SK-N-SH (cell line): Measurements from ENCODE around the gene ATP6V1G3. TPM values are rescaled to one million over a fixed set of nuclear protein-coding genes. Genes with fewer than 3 reads are reported as not detected.

Source experiments
- CTCF ChIA-PET: fragments of 300-600, 350-600 bp; formaldehyde crosslinking; extraction: SDS; loops from one replicate; lab custom pipeline; 2021; lab: Yijun Ruan, JAX
- POLR2A ChIA-PET: fragments of 350-600 bp; sonication (Branson Sonifier 250); formaldehyde crosslinking; extraction: SDS; loops from one replicate; lab custom pipeline; 2020; ENCODE audit warnings: antibody characterized with exemption, inconsistent platforms; lab: Yijun Ruan, JAX
- DNase-seq: peaks from one replicate; pipeline ENCODE4 v3.0.0; 2012
- H2AFZ ChIP-seq: fragments of 200-600 bp; sonication (generic); 2 replicates; pipeline ENCODE4 v1.8.1; 2016; ENCODE audit warnings: antibody characterized with exemption, mild to moderate bottlenecking, low read depth
- H3F3A ChIP-seq: fragments of 200-600 bp; sonication (generic); replicated peaks from 2 replicates; pipeline ENCODE3; 2016; ENCODE audit warnings: antibody characterized with exemption, mild to moderate bottlenecking; ENCODE audit not compliant: insufficient read depth
- H3K27ac ChIP-seq, 2 experiments: fragments of 200-500 bp in 1 of 2; fragments of 200-600 bp in 1 of 2; sonication (Bioruptor generic) in 1 of 2; sonication (generic), shearing (Covaris generic) in 1 of 2; 2 replicates each; pipeline versions ENCODE4 v1.5.1 to v1.6.1; 2014 to 2016; ENCODE audit warnings: low read depth in 2 of 2, inconsistent platforms in 1 of 2, low read length in 1 of 2, mild to moderate bottlenecking in 1 of 2, mixed read lengths in 1 of 2
- H3K27me3 ChIP-seq: fragments of 200-600 bp; sonication (generic), shearing (Covaris generic); 2 replicates; pipeline ENCODE4 v1.6.1; 2016; ENCODE audit warnings: mixed run types; ENCODE audit not compliant: insufficient read depth
- H3K36me3 ChIP-seq, 2 experiments: fragments of 200-500 bp in 1 of 2; fragments of 200-600 bp in 1 of 2; sonication (Bioruptor generic) in 1 of 2; sonication (generic) in 1 of 2; replicated peaks in 1 of 2; 2 replicates each; pipeline versions ENCODE3 to v1.5.1; 2014 to 2016; ENCODE audit warnings: low read length in 1 of 2, mild to moderate bottlenecking in 1 of 2; ENCODE audit not compliant: insufficient read depth in 2 of 2, control insufficient read depth in 1 of 2
- H3K4me1 ChIP-seq, 2 experiments: fragments of 200-500 bp in 1 of 2; fragments of 200-600 bp in 1 of 2; sonication (Bioruptor generic) in 1 of 2; sonication (generic), shearing (Covaris generic) in 1 of 2; 2 replicates each; pipeline versions ENCODE4 v1.5.1 to v1.6.1; 2014 to 2016; ENCODE audit warnings: low read depth in 1 of 2, low read length in 1 of 2, mixed run types in 1 of 2; ENCODE audit not compliant: insufficient read depth in 2 of 2, control insufficient read depth in 1 of 2
- H3K4me2 ChIP-seq: fragments of 200-600 bp; sonication (generic), shearing (Covaris generic); 2 replicates; pipeline ENCODE4 v1.6.1; 2017; ENCODE audit warnings: mixed run types
- H3K4me3 ChIP-seq, 2 experiments: fragments of 200-500 bp in 1 of 2; fragments of 200-600 bp in 1 of 2; sonication (Bioruptor generic) in 1 of 2; sonication (generic), shearing (Covaris generic) in 1 of 2; 2 replicates each; pipeline versions ENCODE4 v1.5.1 to v1.8.1; 2014 to 2016; ENCODE audit warnings: low read depth in 2 of 2, inconsistent platforms in 1 of 2, low read length in 1 of 2, mild to moderate bottlenecking in 1 of 2, mixed read lengths in 1 of 2, moderate library complexity in 1 of 2
- H3K79me2 ChIP-seq: fragments of 200-600 bp; sonication (generic); 2 replicates; pipeline ENCODE4 v1.8.1; 2017; ENCODE audit warnings: mild to moderate bottlenecking; ENCODE audit not compliant: insufficient read depth
- H3K9ac ChIP-seq: fragments of 200-600 bp; sonication (generic); 2 replicates; pipeline ENCODE4 v1.6.1; 2017; ENCODE audit warnings: mixed run types
- H3K9me2 ChIP-seq: fragments of 200-600 bp; sonication (generic); 2 replicates; pipeline ENCODE4 v1.6.1; 2017; ENCODE audit warnings: mixed run types
- H3K9me3 ChIP-seq: fragments of 200-600 bp; sonication (generic); 2 replicates; pipeline ENCODE4 v1.6.1; 2017; ENCODE audit warnings: mixed run types, mild to moderate bottlenecking, moderate library complexity
- H4K20me1 ChIP-seq: fragments of 200-600 bp; sonication (generic); 2 replicates; pipeline ENCODE4 v1.6.1; 2017; ENCODE audit warnings: mild to moderate bottlenecking, mixed run types; ENCODE audit not compliant: insufficient read depth
- CHD2 ChIP-seq: fragments of 150-350 bp; IDR thresholded peaks from 2 replicates; pipeline ENCODE4 v1.6.1; 2018; ENCODE audit warnings: low read length; ENCODE audit not compliant: partially characterized antibody
- CTCF ChIP-seq: fragments of 200-600 bp; sonication (generic); IDR thresholded peaks from 2 replicates; pipeline ENCODE4 v1.6.1; 2017; ENCODE audit warnings: antibody characterized with exemption, mild to moderate bottlenecking, moderate library complexity
- EP300 ChIP-seq, 2 experiments: IDR thresholded peaks; 2 replicates each; pipeline versions ENCODE4 v1.4.0 to v1.6.1; 2012; ENCODE audit warnings: borderline replicate concordance in 1 of 2, low read depth in 1 of 2, low read length in 1 of 2
- FOSL2 ChIP-seq: IDR thresholded peaks from 2 replicates; pipeline ENCODE4 v1.4.0; 2012; ENCODE audit warnings: low read depth, mild to moderate bottlenecking, moderate library complexity, borderline replicate concordance
- FOXJ3 ChIP-seq: sonication (generic); formaldehyde crosslinking; IDR thresholded peaks from 2 replicates; pipeline ENCODE4 v1.5.1; 2020; ENCODE audit warnings: mild to moderate bottlenecking, missing genetic modification reagents
- GABPA ChIP-seq: IDR thresholded peaks from 2 replicates; pipeline ENCODE4 v1.4.0; 2012; ENCODE audit warnings: low read depth, mild to moderate bottlenecking
- GATA2 ChIP-seq: sonication (generic); formaldehyde crosslinking; IDR thresholded peaks from 2 replicates; pipeline ENCODE4 v1.5.0; 2020; ENCODE audit warnings: mild to moderate bottlenecking, missing genetic modification reagents
- MXI1 ChIP-seq: IDR thresholded peaks from 2 replicates; pipeline ENCODE4 v1.6.1; 2012; ENCODE audit warnings: mild to moderate bottlenecking, low read depth, low read length, improper control_type of control experiment
- NRF1 ChIP-seq: IDR thresholded peaks from 2 replicates; pipeline ENCODE4 v1.6.1; 2012; ENCODE audit warnings: low read depth, mild to moderate bottlenecking, low read length
- POLR2AphosphoS5 ChIP-seq: IDR thresholded peaks from 2 replicates; pipeline ENCODE4 v1.6.1; 2012; ENCODE audit warnings: low read depth, low read length
- RFX5 ChIP-seq: IDR thresholded peaks from 2 replicates; pipeline ENCODE4 v1.6.1; 2012; ENCODE audit warnings: mild to moderate bottlenecking, improper control_type of control experiment, low read length
- RXRA ChIP-seq: IDR thresholded peaks from 2 replicates; pipeline ENCODE4 v1.4.0; 2012; ENCODE audit warnings: low read depth, mild to moderate bottlenecking, borderline replicate concordance
- TEAD4 ChIP-seq: IDR thresholded peaks from 2 replicates; pipeline ENCODE4 v1.4.0; 2012; ENCODE audit warnings: mild to moderate bottlenecking, borderline replicate concordance; ENCODE audit not compliant: insufficient read depth
- YY1 ChIP-seq: IDR thresholded peaks from 2 replicates; pipeline ENCODE4 v1.4.0; 2012; ENCODE audit warnings: low read depth, mild to moderate bottlenecking
- WGBS: methylation state at CpG from one replicate; pipeline ENCODE4 v1.1.6; 2017; ENCODE audit warnings: low lambda C conversion rate; 5-methylcytosine and 5-hydroxymethylcytosine counted together
- polyA plus RNA-seq, 3 experiments: library from polyadenylated mRNA; depleted of rRNA; stranded (reverse); fragments of >200 nt; gene quantifications; 2 replicates each; pipeline ENCODE4 v1.2.3, GENCODE V29; 2012
- TF ChIP-seq, protein P1 (sequence below): IDR thresholded peaks from 2 replicates; pipeline ENCODE4 v1.6.1; 2012; ENCODE audit warnings: mild to moderate bottlenecking, low read depth, low read length, moderate library complexity
- TF ChIP-seq, protein P2 (sequence below): IDR thresholded peaks from 2 replicates; pipeline ENCODE4 v1.4.0; 2012; ENCODE audit warnings: low read depth, borderline replicate concordance

Gene ATP6V1G3
- polyA plus RNA-seq, 1 of the 3 experiments (the other 2 are of a cell fraction) = not detected

DNA sequence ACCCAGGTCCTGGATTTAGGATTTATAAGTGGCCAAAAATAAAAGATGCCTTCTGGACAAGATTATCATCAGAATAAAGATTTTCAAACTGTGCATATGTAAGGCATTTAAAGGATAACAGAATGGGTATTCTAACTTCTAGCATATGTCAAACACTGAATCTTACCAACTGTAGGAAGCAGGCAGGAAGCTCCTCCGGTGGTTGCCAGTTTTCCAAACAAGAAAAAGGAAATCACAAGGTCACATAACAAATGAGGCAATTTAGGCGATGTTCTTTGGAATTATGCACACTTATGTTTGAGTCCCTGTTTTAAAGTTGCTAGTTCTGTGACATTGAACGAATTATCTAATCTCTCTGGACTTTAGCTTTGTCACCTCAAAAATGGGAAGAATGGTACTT is 48.9 kb downstream of the ATP6V1G3 start (continued):
- no peak for TF ChIP-seq TEAD4

- Histone ChIP-seq H3K27ac (peak overlapping the region in 1 of 2 experiments; percentile 89; a peak in 1 of 4 replicates), H3K9ac (no peak overlapping the region), H4K20me1 (no peaks in the 10 kb centered on the region), H2AFZ (peak overlapping the region; percentile 48; the same call in 1 of the 2 replicates), H3K27me3 (no peaks in the 10 kb centered on the region), H3K79me2 (no peaks in the 10 kb centered on the region), H3K4me1 (peaks cover 4 to 33% of the 10 kb centered on the region in 2 experiments), H3K4me3 (no peak overlapping the region), H3F3A (peaks cover 21% of the 10 kb centered on the region), H3K4me2 (no peak overlapping the region), H3K9me3 (no peaks in the 10 kb centered on the region), H3K9me2 (no peaks in the 10 kb centered on the region), H3K36me3 (no peaks in the 10 kb centered on the region)
- ChIA-PET POLR2A (no interaction called here), CTCF (interaction anchor here (1.3 kb wide), 1 partner anchor 9 kb away, joined by 3 read pairs; no protein-coding TSS in a partner anchor)
- no peak for DNase-seq
- 93% methylated on average over 6 of the region's 6 CpGs for WGBS
- TF ChIP-seq FOSL2 (no peak), POLR2AphosphoS5 (no peak), EP300 (IDR thresholded peaks at IDR 0.05; ENCODE audit: borderline replicate concordance in 1 of 2, low read depth in 1 of 2, low read length in 1 of 2) (no peak), FOXJ3 (CRISPR knock-in tag) (no peak), MXI1 (no peak), GATA2 (CRISPR knock-in tag) (no peak), RXRA (no peak), RFX5 (no peak), GABPA (no peak), YY1 (no peak), NRF1 (no peak), CTCF (no peak), CHD2 (no peak)
- TF ChIP-seq, protein P1, sequence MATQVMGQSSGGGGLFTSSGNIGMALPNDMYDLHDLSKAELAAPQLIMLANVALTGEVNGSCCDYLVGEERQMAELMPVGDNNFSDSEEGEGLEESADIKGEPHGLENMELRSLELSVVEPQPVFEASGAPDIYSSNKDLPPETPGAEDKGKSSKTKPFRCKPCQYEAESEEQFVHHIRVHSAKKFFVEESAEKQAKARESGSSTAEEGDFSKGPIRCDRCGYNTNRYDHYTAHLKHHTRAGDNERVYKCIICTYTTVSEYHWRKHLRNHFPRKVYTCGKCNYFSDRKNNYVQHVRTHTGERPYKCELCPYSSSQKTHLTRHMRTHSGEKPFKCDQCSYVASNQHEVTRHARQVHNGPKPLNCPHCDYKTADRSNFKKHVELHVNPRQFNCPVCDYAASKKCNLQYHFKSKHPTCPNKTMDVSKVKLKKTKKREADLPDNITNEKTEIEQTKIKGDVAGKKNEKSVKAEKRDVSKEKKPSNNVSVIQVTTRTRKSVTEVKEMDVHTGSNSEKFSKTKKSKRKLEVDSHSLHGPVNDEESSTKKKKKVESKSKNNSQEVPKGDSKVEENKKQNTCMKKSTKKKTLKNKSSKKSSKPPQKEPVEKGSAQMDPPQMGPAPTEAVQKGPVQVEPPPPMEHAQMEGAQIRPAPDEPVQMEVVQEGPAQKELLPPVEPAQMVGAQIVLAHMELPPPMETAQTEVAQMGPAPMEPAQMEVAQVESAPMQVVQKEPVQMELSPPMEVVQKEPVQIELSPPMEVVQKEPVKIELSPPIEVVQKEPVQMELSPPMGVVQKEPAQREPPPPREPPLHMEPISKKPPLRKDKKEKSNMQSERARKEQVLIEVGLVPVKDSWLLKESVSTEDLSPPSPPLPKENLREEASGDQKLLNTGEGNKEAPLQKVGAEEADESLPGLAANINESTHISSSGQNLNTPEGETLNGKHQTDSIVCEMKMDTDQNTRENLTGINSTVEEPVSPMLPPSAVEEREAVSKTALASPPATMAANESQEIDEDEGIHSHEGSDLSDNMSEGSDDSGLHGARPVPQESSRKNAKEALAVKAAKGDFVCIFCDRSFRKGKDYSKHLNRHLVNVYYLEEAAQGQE = no peak
- TF ChIP-seq, protein P2, sequence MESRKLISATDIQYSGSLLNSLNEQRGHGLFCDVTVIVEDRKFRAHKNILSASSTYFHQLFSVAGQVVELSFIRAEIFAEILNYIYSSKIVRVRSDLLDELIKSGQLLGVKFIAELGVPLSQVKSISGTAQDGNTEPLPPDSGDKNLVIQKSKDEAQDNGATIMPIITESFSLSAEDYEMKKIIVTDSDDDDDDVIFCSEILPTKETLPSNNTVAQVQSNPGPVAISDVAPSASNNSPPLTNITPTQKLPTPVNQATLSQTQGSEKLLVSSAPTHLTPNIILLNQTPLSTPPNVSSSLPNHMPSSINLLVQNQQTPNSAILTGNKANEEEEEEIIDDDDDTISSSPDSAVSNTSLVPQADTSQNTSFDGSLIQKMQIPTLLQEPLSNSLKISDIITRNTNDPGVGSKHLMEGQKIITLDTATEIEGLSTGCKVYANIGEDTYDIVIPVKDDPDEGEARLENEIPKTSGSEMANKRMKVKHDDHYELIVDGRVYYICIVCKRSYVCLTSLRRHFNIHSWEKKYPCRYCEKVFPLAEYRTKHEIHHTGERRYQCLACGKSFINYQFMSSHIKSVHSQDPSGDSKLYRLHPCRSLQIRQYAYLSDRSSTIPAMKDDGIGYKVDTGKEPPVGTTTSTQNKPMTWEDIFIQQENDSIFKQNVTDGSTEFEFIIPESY = no peak
Observed at GRCh38 chr1:198491028-198491427, 49.5 kb downstream of the ATP6V1G3 start.
